Activated CD4-positive, alpha-beta T cell treated with anti-CD3 and anti-CD28 coated beads, Interleukin-2, amount 10 ng/mL, durations not matched to agents 24 days and 14 days (primary cell): Measurements from ENCODE around the gene RPS6KC1. TPM values are rescaled to one million over a fixed set of nuclear protein-coding genes. Genes with fewer than 3 reads are reported as not detected.
"Not testable (repeated sequence)": the region's sequence is repeated elsewhere in the genome, so short reads cannot be mapped to it uniquely, and the experiment has no call there.

Experiments
- DNase-seq: peaks from one replicate; pipeline ENCODE4 v3.0.0; 2022
- H3K27ac Mint-ChIP-seq: one replicate; pipeline ENCODE4 v1.8.0; 2022; ENCODE audit warnings: mild to moderate bottlenecking, mixed read lengths
- H3K27me3 Mint-ChIP-seq: one replicate; pipeline ENCODE4 v1.8.0; 2022; ENCODE audit warnings: mixed read lengths
- H3K36me3 Mint-ChIP-seq: one replicate; pipeline ENCODE4 v1.8.0; 2022; ENCODE audit warnings: low read depth, mild to moderate bottlenecking, mixed read lengths
- H3K4me1 Mint-ChIP-seq: one replicate; pipeline ENCODE4 v1.8.0; 2021; ENCODE audit warnings: mixed read lengths
- H3K4me3 Mint-ChIP-seq: one replicate; pipeline ENCODE4 v1.8.0; 2022; ENCODE audit warnings: mild to moderate bottlenecking, moderate library complexity, mixed read lengths
- H3K9me3 Mint-ChIP-seq: one replicate; pipeline ENCODE4 v1.8.0; 2021; ENCODE audit warnings: mixed read lengths
- intact Hi-C: fragments of 100-400 bp; cut with micrococcal nuclease; formaldehyde crosslinking; loops from one replicate; pipeline ENCODE4 v1.15.1; 2023
- total RNA-seq: library from RNA; stranded (reverse); gene quantifications from 2 replicates; pipeline ENCODE4 v1.2.3, GENCODE V29; 2022

Gene RPS6KC1
- total RNA-seq, 1 donor from 2014 or later = 7.5 TPM

DNA sequence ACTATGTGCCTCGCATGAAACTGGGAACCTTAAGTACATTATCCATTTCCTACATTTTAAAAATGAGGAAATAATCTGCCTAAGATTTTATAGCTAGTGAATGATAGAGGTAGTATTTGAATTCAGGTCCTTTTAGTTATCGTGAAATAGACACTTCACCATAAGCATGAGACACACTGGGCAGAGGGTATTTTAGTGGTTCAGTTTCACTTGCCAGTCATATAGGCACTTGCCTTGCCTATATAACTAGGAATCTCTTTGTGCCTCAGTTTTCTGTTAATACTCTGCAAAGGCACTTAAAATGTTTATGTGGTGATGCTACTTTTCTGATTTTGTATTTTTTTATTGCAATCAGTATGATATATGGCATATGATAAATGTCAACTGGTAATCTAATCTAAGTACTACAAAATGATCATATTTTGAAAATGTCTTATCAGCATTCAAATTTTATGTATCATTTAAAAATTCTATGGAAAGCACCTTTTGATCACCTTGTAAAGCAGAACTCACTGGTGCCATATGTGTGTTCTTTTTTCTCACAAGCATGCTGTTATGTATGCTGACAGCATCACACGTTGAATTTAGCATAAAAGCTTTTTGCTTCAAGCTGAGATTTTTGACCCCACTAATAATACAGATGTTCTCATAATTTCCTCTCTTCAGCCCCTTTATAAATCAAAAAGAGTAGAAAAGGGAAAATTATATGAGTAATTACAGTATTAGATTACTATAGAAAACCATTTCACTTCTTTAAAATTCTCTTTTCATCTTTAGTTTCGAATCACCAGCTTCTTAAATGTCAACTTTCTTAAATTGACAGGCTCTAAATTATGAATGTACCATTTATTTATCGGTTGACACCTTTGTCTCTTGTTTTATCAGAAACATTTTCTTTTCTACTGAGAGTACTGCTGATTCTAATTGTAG, 52.6 kb downstream of the RPS6KC1 start:
- Mint-ChIP-seq H3K36me3 (peaks cover 14% of the 10 kb centered on the region), H3K4me1 (no peaks in the 10 kb centered on the region), H3K27me3 (no peaks in the 10 kb centered on the region), H3K27ac (no peak overlapping the region), H3K4me3 (no peak overlapping the region), H3K9me3 (peaks cover 6% of the 10 kb centered on the region)
- no peak for DNase-seq
- intact Hi-C loops = no loop called here

DNA sequence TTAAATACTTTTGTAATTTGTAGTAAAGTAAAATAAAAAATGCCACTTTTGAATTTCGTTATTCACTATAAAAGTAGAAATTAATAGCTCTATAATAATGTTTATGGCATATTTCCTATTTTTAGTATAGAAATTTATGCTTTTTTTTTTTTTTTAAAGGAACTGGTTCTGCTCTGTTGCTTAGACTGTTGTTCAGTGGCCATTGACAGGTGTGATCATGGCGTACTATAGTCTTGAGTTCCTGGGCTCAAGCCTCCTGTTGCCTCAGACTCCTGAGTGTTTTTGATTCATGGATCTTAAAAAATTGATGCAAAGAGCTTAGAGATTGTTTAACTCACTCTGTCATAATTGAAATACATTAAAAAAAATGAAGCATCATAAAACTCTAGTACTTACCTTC, 53.6 kb downstream of the RPS6KC1 start:
- Mint-ChIP-seq H3K9me3 (peaks cover 6% of the 10 kb centered on the region), H3K27me3 (no peaks in the 10 kb centered on the region), H3K27ac (no peak overlapping the region), H3K4me3 (no peak overlapping the region), H3K36me3 (peaks cover 16% of the 10 kb centered on the region), H3K4me1 (peaks cover 2% of the 10 kb centered on the region)
- DNase-seq = no peak
- intact Hi-C loops = no loop called here

DNA sequence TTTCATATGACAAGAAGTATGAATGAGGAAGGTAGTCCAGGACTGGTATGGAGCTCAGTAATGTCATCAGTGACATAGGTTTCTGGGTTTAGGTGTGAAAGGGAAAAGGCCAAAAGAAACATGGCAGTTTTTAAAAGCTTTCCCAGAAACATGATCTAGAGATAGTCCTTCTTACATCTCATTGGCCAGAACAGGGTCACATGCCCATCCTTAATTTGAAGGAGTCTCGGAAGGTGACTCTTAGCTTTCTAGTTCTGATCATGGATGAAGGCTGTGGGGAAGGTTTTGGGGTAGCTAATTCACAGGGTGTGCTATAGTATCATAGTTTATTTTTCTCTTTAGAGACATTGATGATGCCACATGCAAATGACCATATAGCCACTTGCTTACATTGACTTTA, 55.3 kb downstream of the RPS6KC1 start:
- peaks cover 12% of the 10 kb centered on the region for H3K36me3 Mint-ChIP-seq
- H3K4me3 Mint-ChIP-seq = no peak overlapping the region
- H3K27me3 Mint-ChIP-seq = no peaks in the 10 kb centered on the region
- no peak for DNase-seq
- intact Hi-C loops = no loop called here
- H3K9me3 Mint-ChIP-seq = no peaks in the 10 kb centered on the region
- no peak overlapping the region for H3K27ac Mint-ChIP-seq
- H3K4me1 Mint-ChIP-seq = peaks cover 9% of the 10 kb centered on the region

DNA sequence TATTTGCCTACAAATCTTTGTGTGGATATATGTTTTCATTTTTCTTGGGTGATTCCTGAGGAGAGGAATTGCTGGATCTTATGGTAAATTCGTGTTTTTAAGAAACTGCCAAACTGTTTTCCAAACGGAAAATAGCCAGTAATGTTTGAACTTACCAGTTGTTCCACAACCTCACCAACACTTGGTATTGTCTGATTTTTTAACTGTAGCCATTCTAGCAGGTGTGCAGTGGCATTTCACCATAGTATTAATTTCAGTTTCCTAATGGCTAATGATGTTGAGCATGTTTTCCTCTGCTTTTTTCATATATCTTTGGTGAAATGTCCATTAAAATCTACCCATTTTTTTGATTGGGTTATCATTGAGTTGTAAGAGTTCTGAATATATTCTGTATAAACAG, 56.6 kb downstream of the RPS6KC1 start:
- Mint-ChIP-seq H3K4me1 (peaks cover 11% of the 10 kb centered on the region), H3K4me3 (no peak overlapping the region), H3K9me3 (peaks cover 3% of the 10 kb centered on the region), H3K27ac (no peak overlapping the region), H3K27me3 (no peaks in the 10 kb centered on the region), H3K36me3 (peaks cover 15% of the 10 kb centered on the region)
- intact Hi-C loops = no loop called here
- no peak for DNase-seq

DNA sequence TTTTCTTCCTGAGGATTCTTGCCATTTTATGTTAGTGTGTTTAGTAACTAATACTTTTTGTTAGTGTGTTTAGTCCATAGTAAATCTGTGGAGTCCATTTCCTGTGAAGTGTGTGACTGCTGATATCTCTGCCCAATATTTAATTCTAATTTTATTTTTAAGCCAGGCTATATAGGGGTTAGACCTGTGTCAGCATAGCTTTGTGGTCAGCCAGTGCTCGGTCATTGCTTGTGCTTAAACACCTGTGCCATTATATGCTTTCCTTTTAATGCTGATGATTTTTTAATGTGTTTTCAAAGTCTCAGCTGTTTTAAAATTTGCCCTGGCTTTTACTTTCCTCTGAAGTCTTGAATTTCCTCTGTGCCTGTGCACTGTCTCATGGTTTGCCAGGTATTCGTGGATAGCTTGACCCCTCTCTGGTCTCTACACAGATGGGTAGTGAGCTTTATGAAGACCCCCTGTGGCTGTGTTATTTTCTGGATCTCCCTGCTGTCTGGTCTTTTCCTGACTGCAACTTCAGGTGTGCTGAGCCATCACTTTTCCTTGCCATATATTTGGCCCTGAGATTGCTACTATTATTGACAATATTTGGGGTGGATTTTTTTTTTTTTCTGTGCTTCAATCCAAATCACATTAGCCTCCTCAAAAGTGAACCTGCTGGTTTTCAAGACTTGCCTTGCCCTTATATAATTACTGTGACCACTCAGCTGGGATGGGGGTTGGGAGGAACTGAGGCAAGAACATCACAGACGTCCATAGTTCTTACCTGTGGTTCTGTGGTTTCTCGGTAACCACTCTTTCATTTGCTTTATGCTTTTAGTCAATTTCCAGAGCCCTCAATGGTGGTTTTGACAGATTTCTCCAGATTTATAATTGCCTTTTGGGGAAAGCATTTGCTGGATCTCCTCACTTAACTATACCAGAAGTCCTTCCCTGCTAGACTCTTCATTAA, 59.6 kb downstream of the RPS6KC1 start:
- H3K27me3 Mint-ChIP-seq = no peaks in the 10 kb centered on the region
- peaks cover 15% of the 10 kb centered on the region for H3K36me3 Mint-ChIP-seq
- peaks cover 11% of the 10 kb centered on the region for H3K4me1 Mint-ChIP-seq
- intact Hi-C loops = no loop called here
- no peak overlapping the region for H3K27ac Mint-ChIP-seq
- H3K9me3 Mint-ChIP-seq = peaks cover 3% of the 10 kb centered on the region
- peak; percentile 60 for DNase-seq
- no peak overlapping the region for H3K4me3 Mint-ChIP-seq

DNA sequence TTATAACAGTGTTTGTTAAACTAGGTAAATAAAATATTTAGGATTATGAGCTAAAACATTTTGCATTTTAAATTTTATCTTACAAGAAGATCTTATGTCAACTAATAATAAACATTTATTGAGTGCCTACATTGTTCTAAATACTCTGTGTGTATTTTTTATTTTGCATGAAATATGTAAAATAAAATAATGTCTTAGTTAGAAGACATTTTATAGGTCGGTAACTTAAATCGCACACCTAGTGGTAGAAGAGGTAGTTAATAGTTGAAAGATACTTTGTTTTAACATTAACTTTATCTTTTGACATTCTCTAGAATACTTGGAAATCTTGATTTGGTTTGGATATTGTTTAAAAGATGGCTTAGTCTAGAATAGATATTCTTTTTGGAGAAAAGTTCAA, 60.5 kb downstream of the RPS6KC1 start:
- Mint-ChIP-seq H3K4me3 (no peak overlapping the region), H3K9me3 (peaks cover 3% of the 10 kb centered on the region), H3K4me1 (peaks cover 11% of the 10 kb centered on the region), H3K36me3 (peaks cover 15% of the 10 kb centered on the region), H3K27ac (no peak overlapping the region), H3K27me3 (no peaks in the 10 kb centered on the region)
- intact Hi-C loops = no loop called here
- DNase-seq = no peak

DNA sequence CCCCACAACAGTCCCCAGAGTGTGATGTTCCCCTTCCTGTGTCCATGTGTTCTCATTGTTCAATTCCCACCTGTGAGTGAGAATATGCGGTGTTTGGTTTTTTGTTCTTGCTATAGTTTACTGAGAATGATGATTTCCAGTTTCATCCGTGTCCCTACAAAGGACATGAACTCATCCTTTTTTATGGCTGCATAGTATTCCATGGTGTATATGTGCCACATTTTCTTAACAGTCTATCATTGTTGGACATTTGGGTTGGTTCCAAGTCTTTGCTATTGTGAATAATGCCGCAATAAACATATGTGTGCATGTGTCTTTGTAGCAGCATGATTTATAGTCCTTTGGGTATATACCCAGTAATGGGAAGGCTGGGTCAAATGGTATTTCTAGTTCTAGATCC, 61.7 kb downstream of the RPS6KC1 start:
- not testable (repeated sequence) for H3K27me3 Mint-ChIP-seq, H3K27ac Mint-ChIP-seq
- peaks cover 11% of the 10 kb centered on the region for H3K36me3 Mint-ChIP-seq

DNA sequence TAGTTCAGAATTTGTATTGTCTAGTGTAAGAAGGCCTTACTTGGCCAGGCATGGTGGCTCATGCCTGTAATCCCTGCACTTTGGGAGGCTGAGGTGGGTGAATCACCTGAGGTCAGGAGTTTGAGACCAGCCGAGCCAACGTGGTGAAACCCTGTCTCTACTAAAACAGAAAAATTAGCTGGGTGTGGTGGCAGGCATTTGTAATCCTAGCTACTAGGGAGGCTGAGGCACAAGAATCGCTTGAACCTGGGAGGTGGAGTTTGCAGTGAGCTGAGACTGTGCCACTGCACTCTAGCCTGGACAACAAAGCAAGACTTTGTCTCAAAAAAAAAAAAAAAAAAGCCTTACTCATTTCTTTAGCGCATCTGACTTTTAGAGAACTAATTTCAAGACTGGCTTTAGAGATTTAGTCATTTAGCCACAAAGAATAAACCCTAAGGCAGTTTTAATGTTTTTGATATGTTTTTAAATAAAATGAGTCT, 66.7 kb downstream of the RPS6KC1 start:
- H3K4me1 Mint-ChIP-seq, H3K36me3 Mint-ChIP-seq, H3K27me3 Mint-ChIP-seq, intact Hi-C loops, H3K9me3 Mint-ChIP-seq, DNase-seq, H3K4me3 Mint-ChIP-seq, H3K27ac Mint-ChIP-seq: not testable (repeated sequence)

More for the DNA sequence above, 61.7 kb downstream of the RPS6KC1 start:
- H3K4me3 Mint-ChIP-seq, H3K9me3 Mint-ChIP-seq, DNase-seq, intact Hi-C loops: not testable (repeated sequence)
- peaks cover 11% of the 10 kb centered on the region for H3K4me1 Mint-ChIP-seq

DNA sequence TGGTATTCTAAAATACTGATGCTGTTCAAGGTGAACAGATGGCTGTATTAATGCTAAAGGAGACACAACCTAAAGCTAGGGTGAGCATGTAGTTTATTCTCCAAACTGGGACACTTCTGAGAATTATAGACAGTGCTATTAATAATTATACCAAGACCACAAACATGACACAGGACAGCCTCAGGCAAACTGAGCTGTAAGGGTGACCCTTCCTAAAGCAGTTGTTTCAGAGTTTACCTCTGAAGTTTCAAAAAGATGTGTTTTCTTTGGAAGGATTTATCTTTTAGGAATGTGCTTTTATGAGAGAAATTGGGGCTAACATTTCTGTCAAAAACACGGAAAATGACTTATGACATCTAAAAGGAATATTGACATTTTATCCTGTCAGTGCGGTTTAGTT, 68.8 kb downstream of the RPS6KC1 start:
- peaks cover 3% of the 10 kb centered on the region for H3K36me3 Mint-ChIP-seq
- H3K4me3 Mint-ChIP-seq = no peak overlapping the region
- intact Hi-C loops = loop anchor here (5.0 kb wide), 1 partner anchor 123 kb away; no protein-coding TSS in a partner anchor
- no peaks in the 10 kb centered on the region for H3K9me3 Mint-ChIP-seq
- no peaks in the 10 kb centered on the region for H3K27me3 Mint-ChIP-seq
- H3K4me1 Mint-ChIP-seq = peaks cover 2% of the 10 kb centered on the region
- H3K27ac Mint-ChIP-seq = no peak overlapping the region
- DNase-seq = no peak

DNA sequence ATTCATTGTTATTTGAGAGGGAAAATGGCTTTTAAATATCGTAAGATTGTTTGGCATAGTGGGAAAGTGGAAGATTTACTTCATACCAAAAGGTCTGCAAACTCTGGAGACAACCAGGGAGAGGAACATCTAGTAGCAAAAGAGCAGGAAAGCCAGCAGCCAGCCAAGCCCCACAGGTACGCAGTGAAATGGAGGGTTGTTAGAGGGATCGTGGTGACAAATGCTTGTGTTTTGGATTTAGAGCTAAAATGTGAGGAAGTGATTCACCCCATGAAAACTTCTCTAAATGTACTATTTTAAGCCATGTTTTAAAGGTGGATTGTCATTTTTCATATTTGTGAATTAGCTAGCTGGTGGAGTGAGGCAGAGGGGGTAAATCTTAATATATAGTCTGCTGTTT, 69.3 kb downstream of the RPS6KC1 start:
- no peak overlapping the region for H3K27ac Mint-ChIP-seq
- H3K27me3 Mint-ChIP-seq = no peaks in the 10 kb centered on the region
- intact Hi-C loops = loop anchor here (5.0 kb wide), 1 partner anchor 122 kb away; no protein-coding TSS in a partner anchor
- DNase-seq = no peak
- H3K4me3 Mint-ChIP-seq = no peak overlapping the region
- H3K36me3 Mint-ChIP-seq = peaks cover 3% of the 10 kb centered on the region
- H3K4me1 Mint-ChIP-seq = peaks cover 2% of the 10 kb centered on the region
- no peaks in the 10 kb centered on the region for H3K9me3 Mint-ChIP-seq

DNA sequence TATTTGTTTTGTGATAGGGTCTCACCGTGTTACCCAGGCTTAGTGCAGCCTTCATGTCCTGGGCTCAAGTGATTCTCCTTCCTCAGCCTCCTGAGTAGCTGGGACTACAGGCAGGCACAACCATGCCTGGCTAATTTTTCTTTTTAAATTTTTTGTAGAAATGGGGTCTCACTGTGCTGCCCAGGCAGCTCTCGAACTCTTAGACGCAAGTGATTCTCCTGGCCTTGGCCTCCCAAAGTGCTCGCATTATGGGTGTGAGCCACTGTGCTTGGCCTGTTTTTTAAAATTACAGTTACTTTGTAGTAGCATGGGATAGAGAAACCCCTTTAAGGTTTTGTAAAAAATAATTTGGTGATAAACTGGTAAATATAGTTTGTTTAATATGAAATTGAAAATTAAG, 69.9 kb downstream of the RPS6KC1 start:
- no peaks in the 10 kb centered on the region for H3K9me3 Mint-ChIP-seq
- peaks cover 3% of the 10 kb centered on the region for H3K36me3 Mint-ChIP-seq
- H3K4me3 Mint-ChIP-seq = no peak overlapping the region
- DNase-seq = no peak
- intact Hi-C loops = loop anchor here (5.0 kb wide), 1 partner anchor 121 kb away; no protein-coding TSS in a partner anchor
- H3K27me3 Mint-ChIP-seq = no peaks in the 10 kb centered on the region
- no peak overlapping the region for H3K27ac Mint-ChIP-seq
- peaks cover 2% of the 10 kb centered on the region for H3K4me1 Mint-ChIP-seq

DNA sequence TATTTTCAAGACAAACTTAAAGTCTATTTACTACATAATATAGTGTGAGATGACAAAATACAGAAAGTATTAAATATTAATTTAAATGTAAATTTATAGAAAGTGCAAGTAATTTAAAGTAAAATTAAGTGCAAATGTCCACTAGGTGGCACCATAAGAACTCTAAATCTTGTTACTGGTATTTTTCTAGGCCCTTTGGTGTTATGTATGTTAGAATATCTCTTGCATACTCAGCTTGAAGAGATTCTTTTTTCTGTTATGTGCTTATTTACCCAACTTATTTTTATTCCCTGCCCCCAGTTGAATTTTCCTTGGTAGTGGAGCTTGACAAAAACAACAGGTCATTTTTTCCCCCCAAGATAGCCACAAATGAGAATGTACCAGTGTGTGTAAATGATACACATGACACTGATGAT, 71.5 kb downstream of the RPS6KC1 start:
- Mint-ChIP-seq H3K4me1 (peaks cover 2% of the 10 kb centered on the region), H3K4me3 (no peak overlapping the region), H3K27ac (no peak overlapping the region), H3K9me3 (no peaks in the 10 kb centered on the region), H3K36me3 (peaks cover under 1% of the 10 kb centered on the region), H3K27me3 (no peaks in the 10 kb centered on the region)
- intact Hi-C loops = loop anchor here (5.0 kb wide), 1 partner anchor 120 kb away; no protein-coding TSS in a partner anchor
- DNase-seq = no peak

DNA sequence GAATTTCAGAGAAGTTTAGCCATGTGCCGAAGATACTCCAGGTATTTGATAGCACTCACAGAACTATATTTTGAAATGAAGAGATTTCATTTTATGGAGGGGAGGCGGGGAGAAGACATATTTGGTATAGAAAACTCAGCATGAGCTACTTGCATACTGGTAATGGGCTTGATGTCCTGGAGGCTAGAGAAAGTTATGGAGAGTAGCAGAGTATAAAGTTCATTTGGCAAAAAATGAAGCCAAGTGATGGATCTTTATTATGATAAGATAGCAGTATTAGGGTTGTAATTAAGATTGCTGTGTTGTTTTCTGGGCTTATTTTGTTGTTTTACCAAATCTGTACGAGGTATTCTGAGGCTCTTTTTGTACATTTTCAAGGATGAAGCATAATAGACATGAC, 72.0 kb downstream of the RPS6KC1 start:
- Mint-ChIP-seq H3K4me1 (peaks cover 2% of the 10 kb centered on the region), H3K27me3 (no peaks in the 10 kb centered on the region), H3K9me3 (no peaks in the 10 kb centered on the region), H3K27ac (no peak overlapping the region), H3K4me3 (no peak overlapping the region), H3K36me3 (no peaks in the 10 kb centered on the region)
- intact Hi-C loops = loop anchor here (5.0 kb wide), 1 partner anchor 119 kb away; no protein-coding TSS in a partner anchor
- no peak for DNase-seq
